Karpas-422 (cell line): ENCODE results near the gene ROR1. TPM values are rescaled to one million over a fixed set of nuclear protein-coding genes. Genes with fewer than 3 reads are reported as not detected.
"Not testable (repeated sequence)": the region's sequence is repeated elsewhere in the genome, so short reads cannot be mapped to it uniquely, and the experiment has no call there.

Source experiments
- DNase-seq: peaks from one replicate; pipeline ENCODE4 v3.0.0-alpha.2; 2015
- H2AFZ ChIP-seq: fragments of 200-600 bp; sonication (generic); 2 replicates; pipeline ENCODE4 v1.6.1; 2014; ENCODE audit warnings: antibody characterized with exemption, low read length, mixed read lengths
- H3K27ac ChIP-seq: fragments of 200-600 bp; sonication (generic); 2 replicates; pipeline ENCODE4 v1.5.1; 2014; ENCODE audit warnings: mild to moderate bottlenecking, low read length, moderate library complexity
- H3K27me3 ChIP-seq: fragments of 200-600 bp; sonication (generic); 2 replicates; pipeline ENCODE4 v1.6.1; 2014; ENCODE audit warnings: low read length, mixed read lengths
- H3K36me3 ChIP-seq: fragments of 200-600 bp; sonication (generic); 2 replicates; pipeline ENCODE4 v1.6.1; 2014; ENCODE audit warnings: low read length, mixed read lengths; ENCODE audit not compliant: insufficient read depth
- H3K4me1 ChIP-seq: fragments of 200-600 bp; sonication (generic); 2 replicates; pipeline ENCODE4 v1.6.1; 2014; ENCODE audit warnings: mild to moderate bottlenecking, low read length, mixed read lengths
- H3K4me2 ChIP-seq: fragments of 200-600 bp; sonication (generic); 2 replicates; pipeline ENCODE4 v1.6.1; 2014; ENCODE audit warnings: low read length, low read depth, mild to moderate bottlenecking; ENCODE audit not compliant: poor library complexity, severe bottlenecking
- H3K4me3 ChIP-seq: fragments of 200-600 bp; sonication (generic); 2 replicates; pipeline ENCODE4 v1.5.1; 2014; ENCODE audit warnings: mild to moderate bottlenecking, antibody characterized with exemption, low read length, mixed read lengths
- H3K79me2 ChIP-seq: fragments of 200-600 bp; sonication (generic); 2 replicates; pipeline ENCODE4 v1.6.1; 2014; ENCODE audit warnings: mild to moderate bottlenecking, low read length, mixed read lengths
- H3K9ac ChIP-seq: fragments of 200-600 bp; sonication (generic); 2 replicates; pipeline ENCODE4 v1.6.0; 2014; ENCODE audit warnings: low read length
- H3K9me2 ChIP-seq: fragments of 200-600 bp; sonication (generic), shearing (Covaris generic); replicated peaks from 2 replicates; pipeline ENCODE4 v1.6.0; 2014; ENCODE audit warnings: mild to moderate bottlenecking, low read length, moderate library complexity; ENCODE audit not compliant: insufficient read depth
- H3K9me3 ChIP-seq: fragments of 300-700, 200-600 bp; sonication (generic); 2 replicates; pipeline ENCODE4 v1.6.1; 2014; ENCODE audit warnings: low read length, mixed read lengths
- H4K20me1 ChIP-seq: fragments of 200-600 bp; sonication (generic); 2 replicates; pipeline ENCODE4 v1.6.1; 2014; ENCODE audit warnings: mild to moderate bottlenecking, antibody characterized with exemption, low read length, low read depth; ENCODE audit not compliant: insufficient read depth
- total RNA-seq: library from RNA; depleted of rRNA; stranded (reverse); fragments of >200 nt; shearing (Covaris generic); gene quantifications from 2 replicates; pipeline ENCODE4 v1.2.3, GENCODE V29; 2014; ENCODE audit warnings: low replicate concordance

Gene ROR1
- total RNA-seq, 1 experiment from 2014 or later, result not detected

GRCh38 chr1:63780565-63780964 lies 6.7 kb downstream of the ROR1 start:
- H3K4me3 ChIP-seq, result no peak overlapping the region
- H3K4me2 ChIP-seq, result no peak overlapping the region
- no peak overlapping the region for H2AFZ ChIP-seq
- H4K20me1 ChIP-seq, result no peaks in the 10 kb centered on the region
- no peak overlapping the region for H3K27ac ChIP-seq
- no peak for DNase-seq
- no peaks in the 10 kb centered on the region for H3K4me1 ChIP-seq
- H3K9me2 ChIP-seq, result no peaks in the 10 kb centered on the region
- H3K79me2 ChIP-seq, result no peaks in the 10 kb centered on the region
- H3K36me3 ChIP-seq, result no peaks in the 10 kb centered on the region
- no peak overlapping the region for H3K9ac ChIP-seq
- H3K9me3 ChIP-seq, result no peaks in the 10 kb centered on the region
- H3K27me3 ChIP-seq, result no peaks in the 10 kb centered on the region

- no peaks in the 10 kb centered on the region for H3K27me3 ChIP-seq
- DNase-seq, result no peak
- H2AFZ ChIP-seq, result no peak overlapping the region
- no peaks in the 10 kb centered on the region for H4K20me1 ChIP-seq
- H3K27ac ChIP-seq, result no peak overlapping the region
- no peak overlapping the region for H3K4me3 ChIP-seq
- H3K9me3 ChIP-seq, result no peaks in the 10 kb centered on the region
- H3K4me1 ChIP-seq, result no peaks in the 10 kb centered on the region
- H3K9ac ChIP-seq, result no peak overlapping the region
- no peaks in the 10 kb centered on the region for H3K79me2 ChIP-seq
- H3K4me2 ChIP-seq, result no peak overlapping the region
- no peaks in the 10 kb centered on the region for H3K9me2 ChIP-seq
- no peaks in the 10 kb centered on the region for H3K36me3 ChIP-seq
Observed at GRCh38 chr1:63782982-63783381, 9.2 kb downstream of the ROR1 start.

GRCh38 chr1:63784083-63784482 lies 10.3 kb downstream of the ROR1 start:
- Histone ChIP-seq H3K9me3 (no peaks in the 10 kb centered on the region), H3K9ac (no peak overlapping the region), H3K27me3 (no peaks in the 10 kb centered on the region), H2AFZ (no peak overlapping the region), H3K79me2 (no peaks in the 10 kb centered on the region), H3K4me3 (no peak overlapping the region), H3K27ac (no peak overlapping the region), H4K20me1 (no peaks in the 10 kb centered on the region), H3K4me2 (no peak overlapping the region), H3K36me3 (no peaks in the 10 kb centered on the region), H3K9me2 (no peaks in the 10 kb centered on the region), H3K4me1 (no peaks in the 10 kb centered on the region)
- no peak for DNase-seq

- Histone ChIP-seq H3K4me1 (no peaks in the 10 kb centered on the region), H3K27ac (no peak overlapping the region), H2AFZ (no peak overlapping the region), H4K20me1 (no peaks in the 10 kb centered on the region), H3K9me2 (no peaks in the 10 kb centered on the region), H3K9ac (no peak overlapping the region), H3K79me2 (no peaks in the 10 kb centered on the region), H3K4me3 (no peak overlapping the region), H3K27me3 (no peaks in the 10 kb centered on the region), H3K4me2 (no peak overlapping the region), H3K9me3 (no peaks in the 10 kb centered on the region), H3K36me3 (no peaks in the 10 kb centered on the region)
- no peak for DNase-seq
Observed at GRCh38 chr1:63784489-63785390, 10.9 kb downstream of the ROR1 start.

GRCh38 chr1:63787270-63787669 lies 13.5 kb downstream of the ROR1 start:
- not testable (repeated sequence) for H3K4me3 ChIP-seq, H3K9me2 ChIP-seq, H3K4me1 ChIP-seq, H2AFZ ChIP-seq, H4K20me1 ChIP-seq, DNase-seq, H3K36me3 ChIP-seq, H3K27ac ChIP-seq, H3K27me3 ChIP-seq, H3K9me3 ChIP-seq, H3K4me2 ChIP-seq, H3K79me2 ChIP-seq, H3K9ac ChIP-seq

GRCh38 chr1:63787875-63788274 lies 14.1 kb downstream of the ROR1 start:
- DNase-seq, result no peak
- H2AFZ ChIP-seq, result no peak overlapping the region
- no peak overlapping the region for H3K9ac ChIP-seq
- H3K36me3 ChIP-seq, result no peaks in the 10 kb centered on the region
- H3K9me3 ChIP-seq, result no peaks in the 10 kb centered on the region
- H4K20me1 ChIP-seq, result no peaks in the 10 kb centered on the region
- H3K9me2 ChIP-seq, result no peaks in the 10 kb centered on the region
- H3K27me3 ChIP-seq, result no peaks in the 10 kb centered on the region
- H3K4me1 ChIP-seq, result no peaks in the 10 kb centered on the region
- no peak overlapping the region for H3K4me2 ChIP-seq
- H3K4me3 ChIP-seq, result no peak overlapping the region
- H3K79me2 ChIP-seq, result no peaks in the 10 kb centered on the region
- no peak overlapping the region for H3K27ac ChIP-seq

GRCh38 chr1:63789856-63790605 lies 16.2 kb downstream of the ROR1 start:
- H3K79me2 ChIP-seq, result no peaks in the 10 kb centered on the region

GRCh38 chr1:63790989-63791388 lies 17.2 kb downstream of the ROR1 start:
- H3K9me3 ChIP-seq, result no peaks in the 10 kb centered on the region
- no peaks in the 10 kb centered on the region for H3K27me3 ChIP-seq
- H3K9ac ChIP-seq, result no peak overlapping the region
- no peaks in the 10 kb centered on the region for H4K20me1 ChIP-seq
- no peak overlapping the region for H3K27ac ChIP-seq
- no peaks in the 10 kb centered on the region for H3K36me3 ChIP-seq
- no peaks in the 10 kb centered on the region for H3K9me2 ChIP-seq
- H3K4me3 ChIP-seq, result no peak overlapping the region
- no peaks in the 10 kb centered on the region for H3K4me1 ChIP-seq
- no peak overlapping the region for H3K4me2 ChIP-seq
- no peaks in the 10 kb centered on the region for H3K79me2 ChIP-seq
- no peak overlapping the region for H2AFZ ChIP-seq
- DNase-seq, result no peak

More at GRCh38 chr1:63789856-63790605, 16.2 kb downstream of the ROR1 start:
- Histone ChIP-seq H3K36me3 (no peaks in the 10 kb centered on the region), H3K27ac (no peak overlapping the region), H3K27me3 (no peaks in the 10 kb centered on the region), H2AFZ (no peak overlapping the region), H3K4me3 (no peak overlapping the region), H3K9me3 (no peaks in the 10 kb centered on the region), H3K4me2 (no peak overlapping the region), H4K20me1 (no peaks in the 10 kb centered on the region), H3K9me2 (no peaks in the 10 kb centered on the region), H3K4me1 (no peaks in the 10 kb centered on the region), H3K9ac (no peak overlapping the region)
- no peak for DNase-seq
